ENCODE results near the gene CATSPERB. TPM values are rescaled to one million over a fixed set of nuclear protein-coding genes. Genes with fewer than 3 reads are reported as not detected.

CATSPERB gene
- total and polyA plus RNA-seq, 11 donors: 0.04 to 1.3 (median 0.26) TPM; not detected in 3

DNA sequence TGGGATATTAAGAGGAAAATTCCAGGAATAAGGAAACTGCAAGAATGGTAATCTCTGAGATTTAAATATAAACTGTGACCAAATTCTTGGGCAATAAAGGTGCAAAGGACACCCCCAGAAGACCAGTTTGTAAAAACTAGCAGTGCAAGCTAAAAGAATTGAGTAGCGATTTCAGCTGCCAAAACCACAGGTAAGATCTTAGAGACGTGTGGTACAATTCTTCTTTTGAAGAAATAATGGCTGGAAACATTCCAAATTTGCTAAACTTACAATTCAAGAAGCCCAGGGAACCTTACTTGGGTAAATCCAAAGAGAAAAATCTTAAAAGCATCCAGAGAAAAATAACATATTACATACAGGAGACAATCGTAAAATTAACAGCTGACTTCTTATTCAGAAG, 12.0 kb downstream of the CATSPERB start:
- no peaks in the 10 kb centered on the region for H3K36me3 ChIP-seq

DNA sequence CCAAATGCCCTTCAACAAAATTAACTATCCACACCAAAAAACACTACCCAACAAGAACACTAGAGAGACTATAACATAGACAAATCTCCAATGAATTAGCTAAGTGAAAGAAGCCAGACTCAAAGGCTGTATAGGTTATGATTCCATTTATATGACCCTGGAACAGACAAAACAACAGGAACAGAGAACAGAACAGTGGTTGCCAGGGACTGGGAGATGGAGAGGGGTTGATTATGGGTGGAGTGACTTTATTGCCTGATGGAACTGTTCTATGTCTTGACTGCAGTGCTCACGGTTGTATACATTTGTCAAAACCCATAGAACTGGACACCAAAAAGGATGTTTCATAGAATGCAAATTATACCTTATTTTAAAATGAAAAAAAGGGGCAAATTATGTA, 14.9 kb downstream of the CATSPERB start:
- no peak for TF ChIP-seq POLR2A (IDR thresholded peaks at IDR 0.05)
- TF ChIP-seq, protein P1, sequence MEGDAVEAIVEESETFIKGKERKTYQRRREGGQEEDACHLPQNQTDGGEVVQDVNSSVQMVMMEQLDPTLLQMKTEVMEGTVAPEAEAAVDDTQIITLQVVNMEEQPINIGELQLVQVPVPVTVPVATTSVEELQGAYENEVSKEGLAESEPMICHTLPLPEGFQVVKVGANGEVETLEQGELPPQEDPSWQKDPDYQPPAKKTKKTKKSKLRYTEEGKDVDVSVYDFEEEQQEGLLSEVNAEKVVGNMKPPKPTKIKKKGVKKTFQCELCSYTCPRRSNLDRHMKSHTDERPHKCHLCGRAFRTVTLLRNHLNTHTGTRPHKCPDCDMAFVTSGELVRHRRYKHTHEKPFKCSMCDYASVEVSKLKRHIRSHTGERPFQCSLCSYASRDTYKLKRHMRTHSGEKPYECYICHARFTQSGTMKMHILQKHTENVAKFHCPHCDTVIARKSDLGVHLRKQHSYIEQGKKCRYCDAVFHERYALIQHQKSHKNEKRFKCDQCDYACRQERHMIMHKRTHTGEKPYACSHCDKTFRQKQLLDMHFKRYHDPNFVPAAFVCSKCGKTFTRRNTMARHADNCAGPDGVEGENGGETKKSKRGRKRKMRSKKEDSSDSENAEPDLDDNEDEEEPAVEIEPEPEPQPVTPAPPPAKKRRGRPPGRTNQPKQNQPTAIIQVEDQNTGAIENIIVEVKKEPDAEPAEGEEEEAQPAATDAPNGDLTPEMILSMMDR (IDR thresholded peaks at IDR 0.05): no peak
- DNase-seq (no peak), ATAC-seq (no peak)
- intact Hi-C loops (cut with DNase I): no loop called here
- H3K9me3 ChIP-seq: no peaks in the 10 kb centered on the region
- H3K36me3 ChIP-seq: no peaks in the 10 kb centered on the region
- 87 to 94% (median 88%) methylated on average over 1 of the region's 1 CpG for WGBS, 4 donors
- H3K27ac ChIP-seq: no peak overlapping the region
- no peak overlapping the region for H3K4me3 ChIP-seq
- no peaks in the 10 kb centered on the region for H3K27me3 ChIP-seq
- H3K4me1 ChIP-seq: no peaks in the 10 kb centered on the region

More for the DNA sequence above, 12.0 kb downstream of the CATSPERB start:
- intact Hi-C loops (cut with DNase I): no loop called here
- no peak for ATAC-seq
- H3K27me3 ChIP-seq: no peaks in the 10 kb centered on the region
- H3K4me3 ChIP-seq: no peak overlapping the region
- 62 to 74% (median 71%) methylated on average over 3 of the region's 3 CpGs for WGBS, 4 donors
- TF ChIP-seq, protein P1 (IDR thresholded peaks at IDR 0.05): no peak
- no peak for TF ChIP-seq POLR2A (IDR thresholded peaks at IDR 0.05)
- H3K9me3 ChIP-seq: no peaks in the 10 kb centered on the region
- H3K4me1 ChIP-seq: no peaks in the 10 kb centered on the region
- H3K27ac ChIP-seq: no peak overlapping the region
- DNase-seq: no peak

DNA sequence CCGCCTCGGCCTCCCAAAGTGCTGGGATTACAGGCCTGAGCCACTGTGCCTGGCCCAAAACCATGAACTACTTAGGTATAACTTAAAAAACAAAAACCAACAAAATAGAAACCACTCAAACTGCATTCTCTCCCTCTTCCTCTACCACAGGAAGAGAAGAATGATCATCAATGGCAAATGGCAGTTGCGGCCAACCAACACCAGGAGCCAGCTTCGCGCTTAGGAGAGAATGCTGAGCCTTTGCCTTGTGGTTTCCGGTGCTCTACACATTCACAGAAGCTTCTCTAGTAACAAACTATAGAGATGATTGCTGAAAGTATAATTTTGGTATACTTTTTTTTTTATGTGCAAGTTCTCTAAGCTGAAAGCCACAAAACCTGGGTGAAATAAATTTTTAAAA, 17.1 kb downstream of the CATSPERB start:
- DNase-seq (no peak), ATAC-seq (no peak)
- no peaks in the 10 kb centered on the region for H3K9me3 ChIP-seq
- WGBS, 4 donors: 68 to 83% (median 78%) methylated on average over 6 of the region's 6 CpGs
- H3K4me3 ChIP-seq: no peak overlapping the region
- H3K27ac ChIP-seq: no peak overlapping the region
- no peaks in the 10 kb centered on the region for H3K27me3 ChIP-seq
- no peak for TF ChIP-seq POLR2A (IDR thresholded peaks at IDR 0.05)
- TF ChIP-seq, protein P1 (IDR thresholded peaks at IDR 0.05): no peak
- H3K36me3 ChIP-seq: no peaks in the 10 kb centered on the region
- no peaks in the 10 kb centered on the region for H3K4me1 ChIP-seq
- intact Hi-C loops (cut with DNase I): no loop called here

DNA sequence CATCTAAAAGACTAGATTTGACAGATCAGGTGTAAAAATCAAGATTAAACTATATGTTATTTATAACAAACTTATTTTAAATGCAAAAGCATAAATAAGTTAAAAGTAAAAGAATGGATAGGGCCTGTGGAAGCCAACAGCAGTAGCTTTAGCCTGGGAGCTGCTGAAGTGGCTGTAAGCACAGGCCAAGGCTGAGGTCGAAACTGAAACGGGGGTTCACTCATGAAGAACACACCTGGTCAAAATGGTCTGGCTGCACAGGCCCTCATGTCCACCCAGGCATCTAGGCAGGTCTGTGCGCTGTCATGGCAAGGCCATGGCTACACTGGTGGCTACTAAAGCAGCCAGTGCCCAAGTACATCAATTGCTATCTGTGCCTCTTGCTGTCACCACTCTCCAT, 23.1 kb downstream of the CATSPERB start:
- H3K4me3 ChIP-seq: no peak overlapping the region
- DNase-seq (no peak), ATAC-seq (no peak)
- no peaks in the 10 kb centered on the region for H3K4me1 ChIP-seq
- no peaks in the 10 kb centered on the region for H3K27me3 ChIP-seq
- TF ChIP-seq, protein P1 (IDR thresholded peaks at IDR 0.05): no peak
- TF ChIP-seq POLR2A (IDR thresholded peaks at IDR 0.05): no peak
- intact Hi-C loops (cut with DNase I): no loop called here
- H3K27ac ChIP-seq: no peak overlapping the region
- no peaks in the 10 kb centered on the region for H3K36me3 ChIP-seq
- 87 to 96% (median 95%) methylated on average over 3 of the region's 3 CpGs for WGBS, 4 donors
- H3K9me3 ChIP-seq: peaks cover 0 to 11% (median 2%) of the 10 kb centered on the region in 12 donors

Data from heart left ventricle (tissue), 16 donors.